GM23338 (cell line): ENCODE measurements around the gene SPATA31D1. TPM values are rescaled to one million over a fixed set of nuclear protein-coding genes. Genes with fewer than 3 reads are reported as not detected.

Source experiments
- ATAC-seq: fragments of 200-7000 bp; cut with Tn5 transposase; 3 replicates; pipeline ENCODE4 v1.9.1; 2020
- DNase-seq: peaks from one replicate; pipeline ENCODE4 v3.0.0-alpha.2; 2015; ENCODE audit warnings: low spot score
- H2AFZ ChIP-seq: fragments of 200-600 bp; sonication (generic); 2 replicates; pipeline ENCODE4 v1.8.0; 2016; ENCODE audit warnings: antibody characterized with exemption, mild to moderate bottlenecking, moderate library complexity
- H3F3A ChIP-seq: fragments of 200-600 bp; sonication (generic); replicated peaks from 2 replicates; pipeline ENCODE4 v1.8.0; 2017; ENCODE audit warnings: antibody characterized with exemption, mixed run types, low read depth
- H3K27ac ChIP-seq: fragments of 200-600 bp; sonication (generic); 2 replicates; pipeline ENCODE4 v1.6.1; 2016; ENCODE audit warnings: low read depth
- H3K27me3 ChIP-seq: fragments of 200-600 bp; sonication (generic); 2 replicates; pipeline ENCODE4 v1.8.0; 2016; ENCODE audit warnings: mild to moderate bottlenecking, mixed run types, moderate library complexity; ENCODE audit not compliant: insufficient read depth
- H3K36me3 ChIP-seq: fragments of 200-600 bp; sonication (generic); 2 replicates; pipeline ENCODE4 v1.8.0; 2016; ENCODE audit warnings: mild to moderate bottlenecking; ENCODE audit not compliant: insufficient read depth
- H3K4me1 ChIP-seq: fragments of 200-600 bp; sonication (generic); 2 replicates; pipeline ENCODE4 v1.8.0; 2016; ENCODE audit warnings: mild to moderate bottlenecking, moderate library complexity; ENCODE audit not compliant: insufficient read depth
- H3K4me2 ChIP-seq: fragments of 200-600 bp; sonication (generic); 2 replicates; pipeline ENCODE4 v1.7.1; 2017; ENCODE audit warnings: mixed run types
- H3K4me3 ChIP-seq: fragments of 200-600 bp; sonication (generic); 2 replicates; pipeline ENCODE4 v1.6.1; 2016; ENCODE audit warnings: mixed run types
- H3K79me2 ChIP-seq: fragments of 200-600 bp; sonication (generic); replicated peaks from 2 replicates; pipeline ENCODE4 v1.8.0; 2017; ENCODE audit warnings: mild to moderate bottlenecking; ENCODE audit not compliant: insufficient read depth
- H3K9me2 ChIP-seq: fragments of 200-600 bp; sonication (generic); 2 replicates; pipeline ENCODE4 v1.8.0; 2017; ENCODE audit not compliant: insufficient read depth
- H4K20me1 ChIP-seq: fragments of 200-600 bp; sonication (generic); replicated peaks from 2 replicates; pipeline ENCODE4 v1.8.0; 2017; ENCODE audit warnings: mild to moderate bottlenecking; ENCODE audit not compliant: insufficient read depth
- H3K27ac Mint-ChIP-seq: 2 replicates; pipeline ENCODE4 v1.8.0; 2020; ENCODE audit warnings: inconsistent platforms, mild to moderate bottlenecking, moderate library complexity, mixed read lengths
- H3K27me3 Mint-ChIP-seq: 3 replicates; pipeline ENCODE4 v1.8.0; 2022; ENCODE audit warnings: low read depth, mild to moderate bottlenecking, moderate library complexity, mixed read lengths, inconsistent platforms; ENCODE audit not compliant: insufficient read depth, poor library complexity
- H3K36me3 Mint-ChIP-seq: 3 replicates; pipeline ENCODE4 v1.8.0; 2021; ENCODE audit warnings: low read depth, mild to moderate bottlenecking, inconsistent platforms, moderate library complexity, mixed read lengths
- H3K4me1 Mint-ChIP-seq: 3 replicates; pipeline ENCODE4 v1.8.0; 2020; ENCODE audit warnings: mild to moderate bottlenecking, inconsistent platforms, mixed read lengths
- H3K4me3 Mint-ChIP-seq: 3 replicates; pipeline ENCODE4 v1.8.0; 2021; ENCODE audit warnings: moderate library complexity, mild to moderate bottlenecking, inconsistent platforms, mixed read lengths
- H3K9me3 Mint-ChIP-seq: 3 replicates; pipeline ENCODE4 v1.8.0; 2020; ENCODE audit warnings: moderate library complexity, mild to moderate bottlenecking, inconsistent platforms, mixed read lengths
- CREB1 ChIP-seq: fragments of 250-450 bp; sonication (Bioruptor Pico); IDR thresholded peaks from 2 replicates; pipeline ENCODE4 v1.5.0; 2020; ENCODE audit warnings: low read depth, mild to moderate bottlenecking, moderate library complexity
- CTCF ChIP-seq, 2 experiments: fragments of 200-600 bp in 1 of 2; sonication (generic) in 1 of 2; conservative IDR thresholded peaks; 2 replicates each; pipeline versions ENCODE4 v1.5.1 to v1.6.1; 2016 to 2017; ENCODE audit warnings: antibody characterized with exemption in 2 of 2, low read depth in 2 of 2, mild to moderate bottlenecking in 2 of 2, moderate library complexity in 1 of 2
- ETS1 ChIP-seq: IDR thresholded peaks from 2 replicates; pipeline ENCODE4 v1.6.1; 2016; ENCODE audit warnings: antibody characterized with exemption
- EZH2 ChIP-seq: fragments of 200-600 bp; sonication (generic); IDR thresholded peaks from one replicate; pipeline ENCODE4 v1.8.0; 2017; ENCODE audit warnings: antibody characterized with exemption, mild to moderate bottlenecking, low read depth; ENCODE audit not compliant: unreplicated experiment
- EZH2phosphoT487 ChIP-seq: fragments of 200-600 bp; sonication (generic); IDR thresholded peaks from one replicate; pipeline ENCODE4 v1.8.1; 2018; ENCODE audit warnings: antibody characterized with exemption; ENCODE audit not compliant: unreplicated experiment
- JUNB ChIP-seq: IDR thresholded peaks from one replicate; pipeline ENCODE4 v1.6.1; 2016; ENCODE audit warnings: antibody characterized with exemption; ENCODE audit not compliant: unreplicated experiment
- NANOG ChIP-seq: IDR thresholded peaks from 2 replicates; pipeline ENCODE4 v1.6.1; 2016; ENCODE audit warnings: antibody characterized with exemption, borderline replicate concordance
- POLR2AphosphoS5 ChIP-seq: IDR thresholded peaks from 2 replicates; pipeline ENCODE4 v1.6.1; 2016; ENCODE audit warnings: antibody characterized with exemption, low read depth
- ZNF114 ChIP-seq: fragments of 250-450 bp; sonication (Bioruptor Pico); IDR thresholded peaks from 2 replicates; pipeline ENCODE4 v1.5.0; 2020; ENCODE audit warnings: mild to moderate bottlenecking, moderate library complexity
- ZNF331 ChIP-seq: fragments of 250-450 bp; sonication (Bioruptor Pico); IDR thresholded peaks from 2 replicates; pipeline ENCODE4 v1.5.0; 2020; ENCODE audit warnings: low read depth, mild to moderate bottlenecking, moderate library complexity
- ZNF462 ChIP-seq: fragments of 250-450 bp; sonication (Bioruptor Pico); IDR thresholded peaks from 2 replicates; pipeline ENCODE4 v1.5.0; 2020; ENCODE audit warnings: mild to moderate bottlenecking, moderate library complexity
- polyA plus RNA-seq: library from polyadenylated mRNA; unstranded; fragments of >200 nt; fragmentation: Nextera tagmentation; extraction: Ambion mirVana; gene quantifications from 2 replicates; pipeline ENCODE4 v1.2.1, GENCODE V29; 2016
- total RNA-seq: library from RNA; depleted of rRNA; stranded (reverse); fragments of >200 nt; shearing (Covaris generic); gene quantifications from 2 replicates; pipeline ENCODE4 v1.2.3, GENCODE V29; 2014

The SPATA31D1 gene
- total and polyA plus RNA-seq, 2 experiments from 2014 or later = not detected

- H3K27ac Mint-ChIP-seq = no peak overlapping the region
Observed at GRCh38 chr9:82024908-82025307, 36.3 kb downstream of the SPATA31D1 start.

GRCh38 chr9:82031538-82032280, 43.1 kb downstream of the SPATA31D1 start:
- DNase-seq (no peak), ATAC-seq (no peak; the same call in 2 of the 3 replicates)
- Histone ChIP-seq H4K20me1 (no peaks in the 10 kb centered on the region), H3K4me3 (no peak overlapping the region), H3K4me2 (no peak overlapping the region), H3K9me2 (no peaks in the 10 kb centered on the region), H3F3A (no peaks in the 10 kb centered on the region), H3K27me3 (no peaks in the 10 kb centered on the region), H3K4me1 (no peaks in the 10 kb centered on the region), H3K79me2 (no peaks in the 10 kb centered on the region), H2AFZ (peak overlapping the region; percentile 8; the same call in 1 of the 2 replicates), H3K27ac (no peak overlapping the region), H3K36me3 (no peaks in the 10 kb centered on the region)
- no peak overlapping the region for H3K27ac Mint-ChIP-seq
- no peak overlapping the region for H3K4me3 Mint-ChIP-seq
- no peaks in the 10 kb centered on the region for H3K27me3 Mint-ChIP-seq
- H3K36me3 Mint-ChIP-seq = no peaks in the 10 kb centered on the region
- H3K9me3 Mint-ChIP-seq = no peaks in the 10 kb centered on the region
- peaks cover 13% of the 10 kb centered on the region; the same call in 2 of the 3 replicates for H3K4me1 Mint-ChIP-seq
- TF ChIP-seq JUNB = no peak
- TF ChIP-seq NANOG = no peak
- TF ChIP-seq POLR2AphosphoS5 = no peak
- TF ChIP-seq ZNF114 (CRISPR knock-in tag) = no peak
- no peak for TF ChIP-seq ETS1
- TF ChIP-seq CREB1 (CRISPR knock-in tag) = no peak
- no peak for TF ChIP-seq ZNF462 (CRISPR knock-in tag)
- no peak for TF ChIP-seq ZNF331 (CRISPR knock-in tag)
- TF ChIP-seq CTCF (conservative IDR thresholded peaks at IDR 0.05; ENCODE audit: low read depth in 2 of 2) = no peak
- no peak for TF ChIP-seq EZH2phosphoT487
- TF ChIP-seq EZH2 = no peak

More at GRCh38 chr9:82024908-82025307, 36.3 kb downstream of the SPATA31D1 start:
- Histone ChIP-seq H2AFZ (no peak overlapping the region), H4K20me1 (no peaks in the 10 kb centered on the region), H3K36me3 (no peaks in the 10 kb centered on the region), H3F3A (no peaks in the 10 kb centered on the region), H3K4me1 (no peaks in the 10 kb centered on the region), H3K4me2 (no peak overlapping the region), H3K27me3 (no peaks in the 10 kb centered on the region), H3K27ac (no peak overlapping the region), H3K9me2 (peaks cover 5% of the 10 kb centered on the region), H3K79me2 (no peaks in the 10 kb centered on the region), H3K4me3 (no peak overlapping the region)
- H3K4me1 Mint-ChIP-seq = no peaks in the 10 kb centered on the region
- no peak for TF ChIP-seq JUNB
- H3K9me3 Mint-ChIP-seq = no peaks in the 10 kb centered on the region; the same call in 2 of the 3 replicates
- no peak overlapping the region for H3K4me3 Mint-ChIP-seq
- no peaks in the 10 kb centered on the region for H3K36me3 Mint-ChIP-seq
- no peak for ATAC-seq
- DNase-seq = no peak
- H3K27me3 Mint-ChIP-seq = no peaks in the 10 kb centered on the region
